ENCODE results near the gene KANSL1L. TPM values are rescaled to one million over a fixed set of nuclear protein-coding genes. Genes with fewer than 3 reads are reported as not detected.

KANSL1L gene
- total and polyA plus RNA-seq, 10 of the 15 experiments (the other 5 are each of a cell fraction or from before 2014, with no cell fraction given) = 1.2 to 9.5 (median 3.7) TPM

DNA sequence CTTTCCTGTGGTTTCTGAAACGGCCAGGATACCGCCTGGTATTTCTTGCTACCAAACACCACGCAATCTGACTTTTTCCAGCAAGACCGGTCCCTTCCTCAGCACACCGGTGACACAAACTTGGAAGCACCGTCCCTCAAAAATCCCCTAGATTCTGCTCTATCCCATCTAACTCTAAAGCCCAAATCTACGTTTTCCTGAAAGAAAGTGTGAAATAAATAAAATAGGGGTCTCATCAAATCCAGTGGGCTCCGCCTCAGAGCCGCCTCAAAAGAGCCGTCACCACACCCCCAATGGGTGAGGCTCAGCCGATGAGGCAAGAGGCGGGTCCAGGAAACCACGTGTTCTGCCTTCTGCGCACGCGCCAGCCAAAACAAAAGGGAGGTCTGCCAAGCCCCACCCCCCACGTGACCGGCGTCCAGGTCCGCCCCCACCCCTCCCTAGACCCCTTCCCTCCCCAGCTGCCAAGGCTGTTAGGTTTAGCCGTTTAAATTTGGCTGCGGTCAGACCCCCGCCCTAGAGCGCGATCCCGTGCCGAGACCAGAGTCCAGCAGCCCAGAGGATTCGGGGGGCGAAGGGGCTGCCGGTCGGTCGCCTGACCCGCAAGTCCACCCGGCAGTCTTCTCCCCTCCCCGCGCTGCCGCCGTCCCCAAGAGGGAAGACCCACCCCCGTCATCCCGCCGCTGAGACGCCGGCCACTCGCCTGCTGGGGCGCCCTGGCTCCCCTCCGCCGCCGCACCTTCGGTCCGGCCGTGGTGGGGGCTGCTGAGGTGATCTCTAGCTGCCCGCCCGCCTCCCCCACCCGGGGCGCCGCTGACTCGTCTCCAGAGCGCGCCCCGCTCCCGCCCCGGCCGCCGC, 534 bp downstream of the KANSL1L start (continued):
- TF ChIP-seq TAF1 (IDR thresholded peaks at IDR 0.05; ENCODE audit: borderline replicate concordance, low read depth, low read length) = no peak
- TF ChIP-seq, protein P1, sequence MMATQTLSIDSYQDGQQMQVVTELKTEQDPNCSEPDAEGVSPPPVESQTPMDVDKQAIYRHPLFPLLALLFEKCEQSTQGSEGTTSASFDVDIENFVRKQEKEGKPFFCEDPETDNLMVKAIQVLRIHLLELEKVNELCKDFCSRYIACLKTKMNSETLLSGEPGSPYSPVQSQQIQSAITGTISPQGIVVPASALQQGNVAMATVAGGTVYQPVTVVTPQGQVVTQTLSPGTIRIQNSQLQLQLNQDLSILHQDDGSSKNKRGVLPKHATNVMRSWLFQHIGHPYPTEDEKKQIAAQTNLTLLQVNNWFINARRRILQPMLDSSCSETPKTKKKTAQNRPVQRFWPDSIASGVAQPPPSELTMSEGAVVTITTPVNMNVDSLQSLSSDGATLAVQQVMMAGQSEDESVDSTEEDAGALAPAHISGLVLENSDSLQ (IDR thresholded peaks at IDR 0.05) = no peak
- TF ChIP-seq TBL1XR1 (IDR thresholded peaks at IDR 0.05; ENCODE audit: low read depth, low read length) = no peak
- no peak for TF ChIP-seq RELA (IDR thresholded peaks at IDR 0.05; ENCODE audit: borderline replicate concordance, partially characterized antibody)
- TF ChIP-seq, protein P2, sequence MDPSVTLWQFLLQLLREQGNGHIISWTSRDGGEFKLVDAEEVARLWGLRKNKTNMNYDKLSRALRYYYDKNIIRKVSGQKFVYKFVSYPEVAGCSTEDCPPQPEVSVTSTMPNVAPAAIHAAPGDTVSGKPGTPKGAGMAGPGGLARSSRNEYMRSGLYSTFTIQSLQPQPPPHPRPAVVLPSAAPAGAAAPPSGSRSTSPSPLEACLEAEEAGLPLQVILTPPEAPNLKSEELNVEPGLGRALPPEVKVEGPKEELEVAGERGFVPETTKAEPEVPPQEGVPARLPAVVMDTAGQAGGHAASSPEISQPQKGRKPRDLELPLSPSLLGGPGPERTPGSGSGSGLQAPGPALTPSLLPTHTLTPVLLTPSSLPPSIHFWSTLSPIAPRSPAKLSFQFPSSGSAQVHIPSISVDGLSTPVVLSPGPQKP (IDR thresholded peaks at IDR 0.05; ENCODE audit: low read depth, low read length) = no peak
- TF ChIP-seq, protein P3, sequence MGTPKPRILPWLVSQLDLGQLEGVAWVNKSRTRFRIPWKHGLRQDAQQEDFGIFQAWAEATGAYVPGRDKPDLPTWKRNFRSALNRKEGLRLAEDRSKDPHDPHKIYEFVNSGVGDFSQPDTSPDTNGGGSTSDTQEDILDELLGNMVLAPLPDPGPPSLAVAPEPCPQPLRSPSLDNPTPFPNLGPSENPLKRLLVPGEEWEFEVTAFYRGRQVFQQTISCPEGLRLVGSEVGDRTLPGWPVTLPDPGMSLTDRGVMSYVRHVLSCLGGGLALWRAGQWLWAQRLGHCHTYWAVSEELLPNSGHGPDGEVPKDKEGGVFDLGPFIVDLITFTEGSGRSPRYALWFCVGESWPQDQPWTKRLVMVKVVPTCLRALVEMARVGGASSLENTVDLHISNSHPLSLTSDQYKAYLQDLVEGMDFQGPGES (IDR thresholded peaks at IDR 0.05) = no peak
- TF ChIP-seq BHLHE40 (IDR thresholded peaks at IDR 0.05; ENCODE audit: borderline replicate concordance in 1 of 2, low read depth in 2 of 2, low read length in 1 of 2) = peak; percentile 66 to 87; a peak in 3 of 4 replicates
- TF ChIP-seq CREM (IDR thresholded peaks at IDR 0.05; ENCODE audit: low read depth) = no peak
- no peak for TF ChIP-seq JUND (IDR thresholded peaks at IDR 0.05; ENCODE audit: low read depth, low read length)
- TF ChIP-seq, protein P4, sequence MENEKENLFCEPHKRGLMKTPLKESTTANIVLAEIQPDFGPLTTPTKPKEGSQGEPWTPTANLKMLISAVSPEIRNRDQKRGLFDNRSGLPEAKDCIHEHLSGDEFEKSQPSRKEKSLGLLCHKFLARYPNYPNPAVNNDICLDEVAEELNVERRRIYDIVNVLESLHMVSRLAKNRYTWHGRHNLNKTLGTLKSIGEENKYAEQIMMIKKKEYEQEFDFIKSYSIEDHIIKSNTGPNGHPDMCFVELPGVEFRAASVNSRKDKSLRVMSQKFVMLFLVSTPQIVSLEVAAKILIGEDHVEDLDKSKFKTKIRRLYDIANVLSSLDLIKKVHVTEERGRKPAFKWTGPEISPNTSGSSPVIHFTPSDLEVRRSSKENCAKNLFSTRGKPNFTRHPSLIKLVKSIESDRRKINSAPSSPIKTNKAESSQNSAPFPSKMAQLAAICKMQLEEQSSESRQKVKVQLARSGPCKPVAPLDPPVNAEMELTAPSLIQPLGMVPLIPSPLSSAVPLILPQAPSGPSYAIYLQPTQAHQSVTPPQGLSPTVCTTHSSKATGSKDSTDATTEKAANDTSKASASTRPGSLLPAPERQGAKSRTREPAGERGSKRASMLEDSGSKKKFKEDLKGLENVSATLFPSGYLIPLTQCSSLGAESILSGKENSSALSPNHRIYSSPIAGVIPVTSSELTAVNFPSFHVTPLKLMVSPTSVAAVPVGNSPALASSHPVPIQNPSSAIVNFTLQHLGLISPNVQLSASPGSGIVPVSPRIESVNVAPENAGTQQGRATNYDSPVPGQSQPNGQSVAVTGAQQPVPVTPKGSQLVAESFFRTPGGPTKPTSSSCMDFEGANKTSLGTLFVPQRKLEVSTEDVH (IDR thresholded peaks at IDR 0.05; ENCODE audit: low read depth, partially characterized antibody) = no peak
- TF ChIP-seq RAD51 (IDR thresholded peaks at IDR 0.05) = peak; percentile 96
- peak; percentile 90 for TF ChIP-seq POLR2A (IDR thresholded peaks at IDR 0.05; ENCODE audit: low read depth, low read length)
- peak; percentile 66; the same call in 1 of the 2 replicates for TF ChIP-seq NBN (IDR thresholded peaks at IDR 0.05)
- TF ChIP-seq MXI1 (IDR thresholded peaks at IDR 0.05; ENCODE audit: low read depth, low read length) = peak; percentile 55; the same call in 1 of the 2 replicates
- no peak for TF ChIP-seq NFIC (IDR thresholded peaks at IDR 0.05; ENCODE audit: low read depth, low read length)
- no peak for TF ChIP-seq TCF12 (IDR thresholded peaks at IDR 0.05; ENCODE audit: low read depth, low read length)
- TF ChIP-seq BCL11A (IDR thresholded peaks at IDR 0.05; ENCODE audit: low read depth, low read length) = no peak
- 0 out of 2 replicates have a peak, but pooled peaks have one; percentile 25 for TF ChIP-seq ZNF24 (IDR thresholded peaks at IDR 0.05)
- TF ChIP-seq CHD4 (IDR thresholded peaks at IDR 0.05) = no peak
- TF ChIP-seq EGR1 (IDR thresholded peaks at IDR 0.05; ENCODE audit: borderline replicate concordance in 1 of 2, low read depth in 2 of 2, low read length in 2 of 2) = peak in 1 of 2 experiments; percentile 38; a peak in 2 of 3 replicates
- no peak for TF ChIP-seq SIN3A (IDR thresholded peaks at IDR 0.05; ENCODE audit: low read depth, low read length)
- no peak for TF ChIP-seq FOS (IDR thresholded peaks at IDR 0.05; ENCODE audit: borderline replicate concordance, extremely low read depth, insufficient read length)
- TF ChIP-seq, protein P5, sequence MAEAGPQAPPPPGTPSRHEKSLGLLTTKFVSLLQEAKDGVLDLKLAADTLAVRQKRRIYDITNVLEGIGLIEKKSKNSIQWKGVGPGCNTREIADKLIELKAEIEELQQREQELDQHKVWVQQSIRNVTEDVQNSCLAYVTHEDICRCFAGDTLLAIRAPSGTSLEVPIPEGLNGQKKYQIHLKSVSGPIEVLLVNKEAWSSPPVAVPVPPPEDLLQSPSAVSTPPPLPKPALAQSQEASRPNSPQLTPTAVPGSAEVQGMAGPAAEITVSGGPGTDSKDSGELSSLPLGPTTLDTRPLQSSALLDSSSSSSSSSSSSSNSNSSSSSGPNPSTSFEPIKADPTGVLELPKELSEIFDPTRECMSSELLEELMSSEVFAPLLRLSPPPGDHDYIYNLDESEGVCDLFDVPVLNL (IDR thresholded peaks at IDR 0.05; ENCODE audit: low read depth, low read length) = no peak
- no peak for TF ChIP-seq ESRRA (IDR thresholded peaks at IDR 0.05; ENCODE audit: low read length)
